ENCODE measurements around the gene TMTC3.

TMTC3 gene

DNA sequence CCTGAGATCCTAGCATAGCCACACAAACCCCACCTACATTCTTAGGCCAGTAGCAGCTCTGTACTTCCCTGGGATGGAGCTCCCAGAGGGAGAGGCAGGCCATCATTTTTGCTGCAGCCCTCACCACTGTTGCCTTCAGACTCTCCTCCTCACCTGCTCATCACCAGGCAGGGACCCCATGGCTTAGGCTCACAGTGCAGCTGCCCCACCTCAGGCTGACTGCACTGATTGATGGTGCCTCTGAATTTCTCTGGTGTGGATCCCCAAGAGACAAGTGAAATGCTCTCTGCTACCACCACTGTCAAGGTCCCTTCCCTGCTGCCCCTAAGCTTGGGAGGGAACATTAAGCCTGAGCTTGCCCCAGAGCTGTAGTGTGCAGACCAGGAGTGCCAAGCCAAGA is 76.2 kb downstream of the TMTC3 start:
- in situ Hi-C loops (cut with MboI; ENCODE audit: low sequenced_read_pairs) = no loop called here

DNA sequence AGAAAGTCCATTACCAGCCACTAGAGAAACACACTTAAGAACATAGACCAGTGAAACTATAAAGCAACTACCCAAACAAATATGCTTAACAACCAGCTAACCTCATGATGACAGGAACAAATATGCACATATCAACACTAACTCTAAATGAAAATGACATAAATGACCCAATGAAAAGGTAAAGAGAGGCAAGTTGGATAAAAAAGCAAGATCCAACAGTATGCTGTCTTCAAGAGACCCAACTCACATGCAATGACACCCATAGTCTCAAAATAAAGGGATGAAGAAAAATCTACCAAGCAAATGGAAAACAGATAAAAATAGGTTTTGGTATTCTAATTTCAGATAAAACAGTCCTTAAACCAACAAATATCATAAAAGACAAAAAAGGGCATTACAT is 77.8 kb downstream of the TMTC3 start:
- in situ Hi-C loops (cut with MboI; ENCODE audit: low sequenced_read_pairs) = no loop called here

GRCh38 chr12:88223519-88223918 is 81.4 kb downstream of the TMTC3 start:
- in situ Hi-C loops (cut with MboI; ENCODE audit: low sequenced_read_pairs) = no loop called here

- in situ Hi-C loops (cut with MboI; ENCODE audit: low sequenced_read_pairs) = no loop called here
Observed at GRCh38 chr12:88225776-88226175, 83.7 kb downstream of the TMTC3 start.

- in situ Hi-C loops (cut with MboI; ENCODE audit: low sequenced_read_pairs) = no loop called here
Observed at GRCh38 chr12:88227263-88227662, 85.2 kb downstream of the TMTC3 start.

- in situ Hi-C loops (cut with MboI; ENCODE audit: low sequenced_read_pairs) = no loop called here
Observed at GRCh38 chr12:88227871-88228270, 85.8 kb downstream of the TMTC3 start.

GRCh38 chr12:88228720-88229119 is 86.6 kb downstream of the TMTC3 start:
- in situ Hi-C loops (cut with MboI; ENCODE audit: low sequenced_read_pairs) = no loop called here

DNA sequence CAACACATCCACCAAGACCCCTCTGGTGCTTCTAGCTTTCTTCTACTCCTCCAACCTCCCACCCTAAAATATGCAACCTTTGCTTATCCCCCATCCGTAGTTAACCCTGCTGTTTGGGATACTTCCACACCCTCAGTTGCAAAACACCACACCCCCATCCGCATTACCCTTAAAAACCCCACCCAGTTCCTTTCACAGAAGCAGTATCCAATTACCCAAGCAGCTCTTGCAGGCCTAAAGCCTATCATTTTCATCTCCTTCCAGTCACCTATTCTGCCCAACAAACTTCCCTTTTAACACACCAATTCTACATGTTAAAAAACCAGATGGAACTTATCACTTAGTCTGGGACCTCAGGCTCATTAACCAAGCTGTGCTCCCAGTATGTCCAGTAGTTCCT is 88.2 kb downstream of the TMTC3 start:
- in situ Hi-C loops (cut with MboI; ENCODE audit: low sequenced_read_pairs) = no loop called here

DNA sequence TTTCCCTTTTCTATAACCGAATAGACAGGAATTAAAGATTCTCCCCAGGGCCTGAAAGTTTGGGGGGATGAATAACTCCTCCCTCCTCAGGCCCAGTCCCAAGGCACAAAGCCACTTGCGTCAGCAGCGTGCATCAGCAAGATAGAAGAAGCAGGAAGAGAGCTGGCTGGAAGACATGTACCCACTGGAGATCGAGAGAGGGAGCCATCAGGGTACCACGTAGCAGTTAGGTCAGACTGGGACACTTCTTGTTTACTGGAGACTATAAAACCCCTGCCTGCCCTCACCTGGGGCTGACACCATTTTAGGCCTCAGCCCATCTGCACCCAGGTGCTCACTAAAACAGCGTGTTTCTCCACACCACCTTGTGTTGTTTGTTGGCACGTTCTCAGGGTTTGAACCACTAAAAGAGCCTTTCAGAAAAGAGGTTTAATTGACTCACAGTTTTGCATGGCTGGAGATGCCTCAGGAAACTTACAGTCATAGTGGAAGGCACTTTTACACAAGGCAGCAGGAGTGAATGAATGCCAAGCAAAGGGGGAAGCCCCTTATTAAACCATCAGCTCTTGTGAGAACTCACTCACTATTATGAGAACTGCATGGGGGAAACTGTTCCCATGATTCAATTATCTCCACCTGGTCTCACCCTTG is 93.2 kb downstream of the TMTC3 start:
- in situ Hi-C loops (cut with MboI; ENCODE audit: low sequenced_read_pairs) = no loop called here

DNA sequence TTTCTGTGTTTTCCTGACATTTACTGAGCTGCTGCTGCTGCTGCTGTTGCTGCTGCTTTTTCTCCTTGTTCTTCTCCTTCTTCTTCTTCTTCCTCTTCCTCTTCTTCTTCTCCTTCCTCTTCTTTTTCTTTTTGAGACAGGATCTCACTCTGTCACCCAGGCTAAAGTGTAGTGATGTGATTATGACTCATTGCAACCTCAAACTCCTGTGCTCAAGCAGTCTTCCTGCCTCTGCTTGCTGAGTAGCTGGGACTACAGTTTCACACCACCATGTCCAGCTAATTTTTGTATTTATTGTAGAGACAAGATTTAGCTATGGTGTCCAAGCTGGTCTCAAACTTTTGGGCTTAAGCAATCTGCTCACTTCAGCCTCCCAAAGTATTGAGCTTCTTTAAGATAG is 95.8 kb downstream of the TMTC3 start:
- in situ Hi-C loops (cut with MboI; ENCODE audit: low sequenced_read_pairs) = no loop called here

DNA sequence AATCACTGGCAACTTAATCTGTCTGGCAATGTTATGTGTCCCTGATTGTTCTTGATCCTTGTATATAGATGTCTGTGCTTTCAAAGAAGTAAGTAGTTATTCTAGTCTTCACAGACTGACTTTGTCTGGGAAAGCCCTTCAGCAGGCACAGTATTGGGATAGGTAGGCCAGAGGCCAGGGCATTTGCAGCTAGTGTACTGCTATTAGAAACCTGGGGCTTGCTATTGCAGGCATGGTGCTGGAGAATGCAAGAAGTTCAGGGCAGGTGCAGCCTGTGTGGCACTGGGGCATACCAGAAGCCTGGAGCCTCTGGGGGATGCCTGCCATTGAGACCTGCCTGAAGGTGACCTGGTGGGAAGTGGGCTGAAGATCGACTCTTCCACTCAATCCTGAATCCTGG is 96.3 kb downstream of the TMTC3 start:
- in situ Hi-C loops (cut with MboI; ENCODE audit: low sequenced_read_pairs) = no loop called here

- in situ Hi-C loops (cut with MboI; ENCODE audit: low sequenced_read_pairs) = no loop called here
Observed at GRCh38 chr12:88241862-88242570, 99.9 kb downstream of the TMTC3 start.

GRCh38 chr12:88242571-88242925 is 100.4 kb downstream of the TMTC3 start:
- in situ Hi-C loops (cut with MboI; ENCODE audit: low sequenced_read_pairs) = no loop called here

DNA sequence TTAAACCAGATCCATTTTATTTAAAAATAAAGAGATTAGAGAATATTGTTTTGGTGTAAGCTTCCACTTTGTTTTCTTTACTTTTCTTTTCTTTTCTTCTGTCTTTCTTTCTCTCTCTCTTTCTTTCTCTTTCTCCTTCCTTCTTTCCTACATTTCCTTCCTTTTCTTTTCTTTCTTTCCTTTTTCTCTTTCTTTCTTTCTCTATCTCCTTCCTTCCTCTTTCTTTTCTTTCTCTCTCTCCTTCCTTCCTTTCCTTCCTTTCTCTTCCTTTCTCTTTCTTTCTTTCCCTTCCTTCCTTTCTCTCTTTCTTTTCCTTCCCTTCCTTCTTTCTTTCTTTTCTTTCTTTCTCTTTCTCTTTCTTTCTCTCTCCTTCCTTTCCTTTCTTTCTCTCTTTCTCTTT is 100.8 kb downstream of the TMTC3 start:
- in situ Hi-C loops (cut with MboI; ENCODE audit: low sequenced_read_pairs) = no loop called here

DNA sequence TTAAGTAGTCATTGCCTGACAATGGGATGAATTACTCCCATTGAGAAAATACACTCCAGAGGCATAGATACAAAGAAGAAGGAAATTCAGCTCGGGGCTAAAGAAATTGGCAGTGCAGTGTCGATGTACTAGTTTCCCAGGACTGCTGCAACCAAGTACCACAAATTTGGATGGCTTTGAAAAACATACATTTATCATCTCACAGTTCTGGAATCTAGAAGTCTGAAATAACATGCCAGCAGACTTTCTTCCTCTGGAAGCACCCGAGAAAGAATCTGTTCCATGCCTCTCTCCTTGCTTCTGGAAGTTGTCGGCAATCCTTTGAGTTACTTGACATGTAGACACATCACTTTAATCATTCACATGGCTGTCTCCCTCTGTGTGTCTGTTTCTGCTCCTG is 101.9 kb downstream of the TMTC3 start:
- in situ Hi-C loops (cut with MboI; ENCODE audit: low sequenced_read_pairs) = no loop called here

- in situ Hi-C loops (cut with MboI; ENCODE audit: low sequenced_read_pairs) = no loop called here
Observed at GRCh38 chr12:88245905-88246304, 103.8 kb downstream of the TMTC3 start.

DNA sequence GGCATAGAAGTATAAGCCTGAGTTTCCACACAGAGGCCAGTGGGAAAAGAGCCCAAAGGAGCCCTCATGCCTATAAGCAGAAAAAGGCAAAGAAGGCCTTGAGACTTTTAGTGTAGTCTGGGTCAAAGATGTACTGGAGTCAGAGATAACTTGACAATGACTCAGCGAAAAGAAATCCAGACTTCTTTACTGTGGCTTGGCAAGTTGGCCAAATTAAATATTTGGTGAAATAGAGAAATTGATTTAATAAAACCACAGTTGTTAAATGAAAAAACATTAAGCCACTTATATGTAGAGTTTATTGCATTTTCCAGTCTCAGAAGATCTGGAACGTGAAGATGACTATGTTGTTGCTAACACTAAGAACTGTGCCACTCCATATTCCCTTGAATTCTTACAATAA is 105.1 kb downstream of the TMTC3 start:
- in situ Hi-C loops (cut with MboI; ENCODE audit: low sequenced_read_pairs) = no loop called here

DNA sequence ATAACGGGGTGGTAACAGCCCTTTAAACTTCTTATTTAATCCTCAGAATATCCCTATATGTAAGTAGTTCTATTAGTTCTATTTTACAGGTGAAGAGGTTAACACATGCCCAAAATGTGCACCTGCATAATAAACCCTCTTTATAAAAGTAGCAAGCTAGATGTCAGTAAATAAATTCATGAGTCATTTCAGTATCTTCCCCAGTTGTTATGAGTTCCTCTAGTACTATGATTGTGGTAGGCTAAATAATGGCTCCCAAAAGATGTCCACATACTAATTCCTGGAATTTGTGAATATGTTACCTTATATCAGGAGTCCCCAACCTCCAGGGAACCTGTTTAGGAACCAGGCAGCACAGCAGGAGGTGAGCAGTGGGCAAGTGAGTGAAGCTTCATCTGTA is 106.5 kb downstream of the TMTC3 start:
- in situ Hi-C loops (cut with MboI; ENCODE audit: low sequenced_read_pairs) = no loop called here
